H9 (cell line): ENCODE results near the gene PLXNA4. TPM values are rescaled to one million over a fixed set of nuclear protein-coding genes. Genes with fewer than 3 reads are reported as not detected.

Experiments used
- DNase-seq: peaks from one replicate; pipeline ENCODE4 v3.0.0-alpha.2; 2017
- H2AFZ ChIP-seq: one replicate; pipeline ENCODE4 v1.6.1; 2013; ENCODE audit warnings: mild to moderate bottlenecking, low read length, control low read depth, moderate library complexity
- H2AK5ac ChIP-seq: 2 replicates; pipeline ENCODE4 v1.6.1; 2013; ENCODE audit warnings: low read length, control low read depth, mixed read lengths; ENCODE audit not compliant: insufficient read length
- H2BK120ac ChIP-seq: one replicate; pipeline ENCODE4 v1.6.1; 2013; ENCODE audit warnings: low read depth, mild to moderate bottlenecking, low read length, control low read depth, inconsistent platforms; ENCODE audit not compliant: poor library complexity, severe bottlenecking
- H2BK12ac ChIP-seq: 2 replicates; pipeline ENCODE4 v1.6.1; 2013; ENCODE audit warnings: low read length, control low read depth, mixed read lengths, low read depth; ENCODE audit not compliant: insufficient read length
- H2BK15ac ChIP-seq: 2 replicates; pipeline ENCODE4 v1.6.1; 2013; ENCODE audit warnings: low read depth, low read length, control low read depth
- H2BK20ac ChIP-seq: one replicate; pipeline ENCODE4 v1.6.1; 2013; ENCODE audit warnings: low read depth, mild to moderate bottlenecking, low read length, control low read depth, inconsistent platforms; ENCODE audit not compliant: poor library complexity, severe bottlenecking
- H2BK5ac ChIP-seq: 2 replicates; pipeline ENCODE4 v1.6.1; 2013; ENCODE audit warnings: low read length, control low read depth, mixed read lengths; ENCODE audit not compliant: insufficient read length
- H3K14ac ChIP-seq: 2 replicates; pipeline ENCODE4 v1.6.1; 2013; ENCODE audit warnings: low read length, control low read depth; ENCODE audit not compliant: insufficient read depth
- H3K18ac ChIP-seq: 2 replicates; pipeline ENCODE4 v1.6.1; 2013; ENCODE audit warnings: low read depth, mild to moderate bottlenecking, mixed read lengths, low read length, control low read depth; ENCODE audit not compliant: insufficient read length
- H3K23ac ChIP-seq: 2 replicates; pipeline ENCODE4 v1.6.1; 2013; ENCODE audit warnings: low read length, control low read depth, mixed read lengths, low read depth; ENCODE audit not compliant: insufficient read length
- H3K23me2 ChIP-seq: 2 replicates; pipeline ENCODE4 v1.6.1; 2013; ENCODE audit warnings: low read depth, mild to moderate bottlenecking, mixed read lengths, low read length, control low read depth; ENCODE audit not compliant: insufficient read length, poor library complexity, severe bottlenecking
- H3K27ac ChIP-seq: 2 replicates; pipeline ENCODE4 v1.5.1; 2013; ENCODE audit warnings: low read length, control low read depth, mixed read lengths, low read depth; ENCODE audit not compliant: insufficient read length
- H3K27me3 ChIP-seq: 2 replicates; pipeline ENCODE4 v1.6.1; 2013; ENCODE audit warnings: low read length, control low read depth, inconsistent platforms; ENCODE audit not compliant: insufficient read depth
- H3K4ac ChIP-seq: 2 replicates; pipeline ENCODE4 v1.6.1; 2013; ENCODE audit warnings: low read depth, mild to moderate bottlenecking, control low read depth, inconsistent platforms, low read length, moderate library complexity
- H3K4me1 ChIP-seq: 2 replicates; pipeline ENCODE4 v1.6.1; 2013; ENCODE audit warnings: low read length, control low read depth, inconsistent platforms; ENCODE audit not compliant: insufficient read depth
- H3K4me2 ChIP-seq: 2 replicates; pipeline ENCODE4 v1.6.1; 2013; ENCODE audit warnings: low read length, control low read depth, mixed read lengths; ENCODE audit not compliant: insufficient read length, insufficient read depth
- H3K56ac ChIP-seq: 2 replicates; pipeline ENCODE4 v1.6.1; 2013; ENCODE audit warnings: low read depth, mild to moderate bottlenecking, mixed read lengths, low read length, control low read depth; ENCODE audit not compliant: insufficient read length
- H3K79me1 ChIP-seq: 2 replicates; pipeline ENCODE4 v1.6.1; 2013; ENCODE audit warnings: low read depth, mild to moderate bottlenecking, moderate library complexity, low read length, control low read depth, inconsistent platforms; ENCODE audit not compliant: insufficient read depth, poor library complexity, severe bottlenecking
- H3K79me2 ChIP-seq: 2 replicates; pipeline ENCODE4 v1.6.1; 2013; ENCODE audit warnings: low read length, control low read depth, inconsistent platforms; ENCODE audit not compliant: insufficient read depth
- H3K9ac ChIP-seq: 2 replicates; pipeline ENCODE4 v1.6.1; 2013; ENCODE audit warnings: low read length, control low read depth, mixed read lengths; ENCODE audit not compliant: insufficient read length; ENCODE audit errors: extremely low read depth
- H3K9me3 ChIP-seq: one replicate; pipeline ENCODE4 v1.6.1; 2013; ENCODE audit warnings: low read depth, low read length, inconsistent platforms; ENCODE audit not compliant: control insufficient read depth
- H3T11ph ChIP-seq: one replicate; pipeline ENCODE4 v1.6.1; 2013; ENCODE audit warnings: mild to moderate bottlenecking, low read length, control low read depth, inconsistent platforms
- H4K20me1 ChIP-seq: one replicate; pipeline ENCODE4 v1.6.1; 2013; ENCODE audit not compliant: control insufficient read depth, insufficient read length, insufficient read depth
- H4K5ac ChIP-seq: 2 replicates; pipeline ENCODE4 v1.6.1; 2013; ENCODE audit warnings: low read depth, mild to moderate bottlenecking, mixed read lengths, low read length, control low read depth; ENCODE audit not compliant: insufficient read length
- H4K8ac ChIP-seq: replicated peaks from 2 replicates; pipeline ENCODE4 v1.6.1; 2013; ENCODE audit warnings: low read length, control low read depth, mixed read lengths, low read depth; ENCODE audit not compliant: insufficient read length
- H4K91ac ChIP-seq: 2 replicates; pipeline ENCODE4 v1.6.1; 2013; ENCODE audit warnings: low read depth, mild to moderate bottlenecking, moderate library complexity, mixed read lengths, low read length, control low read depth; ENCODE audit not compliant: insufficient read length
- H3K27ac Mint-ChIP-seq, 3 experiments: 2 replicates in 2 of 3; 3 replicates in 1 of 3; pipeline ENCODE4 v1.8.0; 2020 to 2021; ENCODE audit warnings: mixed read lengths in 3 of 3, mild to moderate bottlenecking in 1 of 3, moderate library complexity in 1 of 3
- H3K27me3 Mint-ChIP-seq: 2 replicates; pipeline ENCODE4 v1.8.0; 2021; ENCODE audit warnings: low read depth, mild to moderate bottlenecking, moderate library complexity, mixed read lengths
- H3K36me3 Mint-ChIP-seq, 3 experiments: 2 replicates in 2 of 3; 3 replicates in 1 of 3; pipeline ENCODE4 v1.8.0; 2020 to 2021; ENCODE audit warnings: low read depth in 3 of 3, mixed read lengths in 3 of 3; ENCODE audit not compliant: insufficient read depth in 1 of 3
- H3K4me1 Mint-ChIP-seq, 2 experiments: 2 replicates each; pipeline ENCODE4 v1.8.0; 2020; ENCODE audit warnings: mixed read lengths in 2 of 2
- H3K4me3 Mint-ChIP-seq, 2 experiments: 2 replicates in 1 of 2; 3 replicates in 1 of 2; pipeline ENCODE4 v1.8.0; 2020 to 2021; ENCODE audit warnings: mild to moderate bottlenecking in 2 of 2, mixed read lengths in 2 of 2, moderate library complexity in 1 of 2
- H3K9me3 Mint-ChIP-seq, 2 experiments: 2 replicates in 1 of 2; 3 replicates in 1 of 2; pipeline ENCODE4 v1.8.0; 2020; ENCODE audit warnings: mild to moderate bottlenecking in 2 of 2, mixed read lengths in 2 of 2, moderate library complexity in 1 of 2
- WGBS: extraction: QIAGEN DNeasy Blood & Tissue Kit; methylation state at CpG from one replicate; pipeline ENCODE4 v1.1.7; 2013; ENCODE audit warnings: missing lambda C conversion rate, low lambda C conversion rate, mixed read lengths; ENCODE audit not compliant: insufficient read length; ENCODE audit errors: extremely low coverage; 5-methylcytosine and 5-hydroxymethylcytosine counted together
- total RNA-seq: library from RNA; stranded (reverse); gene quantifications from 2 replicates; pipeline ENCODE4 v1.2.1, GENCODE V29; 2021
- TF ChIP-seq, protein P1 (sequence below): fragments of 200-600 bp; sonication (generic); conservative IDR thresholded peaks from 3 replicates; pipeline ENCODE4 v1.8.0; 2021; ENCODE audit warnings: antibody characterized with exemption, mild to moderate bottlenecking

The PLXNA4 gene
- total RNA-seq, 1 experiment from 2014 or later = 0.35 TPM

- Mint-ChIP-seq H3K27ac (no peak overlapping the region), H3K4me1 (peaks cover 12 to 19% of the 10 kb centered on the region in 2 experiments), H3K27me3 (peaks cover 2% of the 10 kb centered on the region; the same call in 1 of the 2 replicates), H3K9me3 (no peaks in the 10 kb centered on the region; a peak in 1 of 5 replicates), H3K36me3 (no peaks in the 10 kb centered on the region; a peak in 1 of 7 replicates), H3K4me3 (no peak overlapping the region)
- no peak overlapping the region for H3T11ph ChIP-seq
- no peak overlapping the region for H2BK12ac ChIP-seq
- H4K20me1 ChIP-seq = no peaks in the 10 kb centered on the region
- no peak overlapping the region for H2AK5ac ChIP-seq
- no CpG with 5 or more reads among the region's 4 CpGs for WGBS
- H3K27me3 ChIP-seq = no peaks in the 10 kb centered on the region
- no peak overlapping the region for H3K18ac ChIP-seq
- H4K91ac ChIP-seq = no peak overlapping the region
- no peaks in the 10 kb centered on the region for H3K79me1 ChIP-seq
- H2BK5ac ChIP-seq = no peak overlapping the region
- H4K5ac ChIP-seq = no peak overlapping the region
- H3K4me1 ChIP-seq = no peaks in the 10 kb centered on the region; the same call in 1 of the 2 replicates
- H3K27ac ChIP-seq = no peak overlapping the region
- no peak overlapping the region for H3K4ac ChIP-seq
- H2AFZ ChIP-seq = no peak overlapping the region
- H3K4me2 ChIP-seq = no peak overlapping the region
- no peaks in the 10 kb centered on the region for H3K79me2 ChIP-seq
- H3K14ac ChIP-seq = no peak overlapping the region
- no peak overlapping the region for H3K56ac ChIP-seq
- H3K9me3 ChIP-seq = no peaks in the 10 kb centered on the region
- no peak overlapping the region for H3K9ac ChIP-seq
- TF ChIP-seq, protein P1, sequence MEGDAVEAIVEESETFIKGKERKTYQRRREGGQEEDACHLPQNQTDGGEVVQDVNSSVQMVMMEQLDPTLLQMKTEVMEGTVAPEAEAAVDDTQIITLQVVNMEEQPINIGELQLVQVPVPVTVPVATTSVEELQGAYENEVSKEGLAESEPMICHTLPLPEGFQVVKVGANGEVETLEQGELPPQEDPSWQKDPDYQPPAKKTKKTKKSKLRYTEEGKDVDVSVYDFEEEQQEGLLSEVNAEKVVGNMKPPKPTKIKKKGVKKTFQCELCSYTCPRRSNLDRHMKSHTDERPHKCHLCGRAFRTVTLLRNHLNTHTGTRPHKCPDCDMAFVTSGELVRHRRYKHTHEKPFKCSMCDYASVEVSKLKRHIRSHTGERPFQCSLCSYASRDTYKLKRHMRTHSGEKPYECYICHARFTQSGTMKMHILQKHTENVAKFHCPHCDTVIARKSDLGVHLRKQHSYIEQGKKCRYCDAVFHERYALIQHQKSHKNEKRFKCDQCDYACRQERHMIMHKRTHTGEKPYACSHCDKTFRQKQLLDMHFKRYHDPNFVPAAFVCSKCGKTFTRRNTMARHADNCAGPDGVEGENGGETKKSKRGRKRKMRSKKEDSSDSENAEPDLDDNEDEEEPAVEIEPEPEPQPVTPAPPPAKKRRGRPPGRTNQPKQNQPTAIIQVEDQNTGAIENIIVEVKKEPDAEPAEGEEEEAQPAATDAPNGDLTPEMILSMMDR = no peak
- no peak for DNase-seq
- no peak overlapping the region for H2BK120ac ChIP-seq
- no peak overlapping the region for H3K23ac ChIP-seq
- no peak overlapping the region for H2BK15ac ChIP-seq
- no peak overlapping the region for H2BK20ac ChIP-seq
- H4K8ac ChIP-seq = no peak overlapping the region
- no peaks in the 10 kb centered on the region for H3K23me2 ChIP-seq
These were observed 376.1 kb downstream of the PLXNA4 start for GRCh38 chr7:132200141-132200540.
